Measurements from ENCODE around the gene SPOCK1.
"Not testable (repeated sequence)": the region's sequence is repeated elsewhere in the genome, so short reads cannot be mapped to it uniquely, and the experiment has no call there.

Gene SPOCK1

DNA sequence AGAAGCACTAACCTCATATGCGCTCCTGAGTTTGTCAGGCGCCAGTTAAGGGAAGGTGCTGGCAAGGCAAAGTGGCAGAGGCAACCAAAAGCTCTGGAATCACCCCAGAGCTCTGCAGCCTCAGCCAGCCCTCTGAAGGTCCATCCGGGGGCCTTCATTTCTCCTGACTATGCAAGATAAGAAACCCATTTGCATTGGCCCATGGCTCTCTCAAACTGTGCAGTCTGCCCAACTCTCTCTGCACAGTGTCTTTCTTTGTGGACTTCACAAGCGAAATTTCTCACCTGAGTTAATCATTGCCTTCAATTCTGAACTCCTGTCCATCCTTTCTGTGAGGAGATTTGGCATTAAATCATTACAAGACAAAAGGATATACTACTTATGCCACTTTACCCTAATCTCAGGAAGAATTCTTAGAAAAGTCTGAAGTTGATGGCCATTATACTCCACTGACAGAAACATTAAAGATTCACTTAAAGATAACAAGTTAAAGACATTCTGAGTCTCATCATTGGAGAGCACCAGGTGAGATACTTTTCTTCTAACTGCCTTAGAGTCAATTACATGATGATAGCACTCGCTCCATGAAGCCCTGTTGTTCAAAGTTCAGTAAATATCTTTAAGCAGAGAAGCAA is 235.6 kb downstream of the SPOCK1 start:
- DNase-seq (ENCODE audit: low spot score) = no peak

DNA sequence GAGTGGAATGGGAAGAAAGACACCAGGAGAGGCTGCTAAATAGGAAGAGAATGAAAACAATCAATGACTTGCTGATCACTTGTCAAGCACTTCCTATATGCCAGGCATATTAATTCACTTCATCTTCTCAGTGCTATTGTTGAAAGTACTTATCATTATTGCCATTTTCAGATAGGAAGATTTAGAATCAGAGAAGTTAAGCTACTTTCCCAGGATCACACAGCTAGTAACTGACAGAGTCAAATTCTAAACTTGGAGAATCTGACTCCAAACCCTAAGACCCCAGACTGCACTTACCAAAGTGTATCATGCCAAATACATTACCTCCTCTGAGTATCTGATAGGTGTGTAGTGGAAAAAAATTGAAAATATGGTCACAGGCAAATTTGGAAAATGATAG is 236.3 kb downstream of the SPOCK1 start:
- DNase-seq (ENCODE audit: low spot score) = no peak

DNA sequence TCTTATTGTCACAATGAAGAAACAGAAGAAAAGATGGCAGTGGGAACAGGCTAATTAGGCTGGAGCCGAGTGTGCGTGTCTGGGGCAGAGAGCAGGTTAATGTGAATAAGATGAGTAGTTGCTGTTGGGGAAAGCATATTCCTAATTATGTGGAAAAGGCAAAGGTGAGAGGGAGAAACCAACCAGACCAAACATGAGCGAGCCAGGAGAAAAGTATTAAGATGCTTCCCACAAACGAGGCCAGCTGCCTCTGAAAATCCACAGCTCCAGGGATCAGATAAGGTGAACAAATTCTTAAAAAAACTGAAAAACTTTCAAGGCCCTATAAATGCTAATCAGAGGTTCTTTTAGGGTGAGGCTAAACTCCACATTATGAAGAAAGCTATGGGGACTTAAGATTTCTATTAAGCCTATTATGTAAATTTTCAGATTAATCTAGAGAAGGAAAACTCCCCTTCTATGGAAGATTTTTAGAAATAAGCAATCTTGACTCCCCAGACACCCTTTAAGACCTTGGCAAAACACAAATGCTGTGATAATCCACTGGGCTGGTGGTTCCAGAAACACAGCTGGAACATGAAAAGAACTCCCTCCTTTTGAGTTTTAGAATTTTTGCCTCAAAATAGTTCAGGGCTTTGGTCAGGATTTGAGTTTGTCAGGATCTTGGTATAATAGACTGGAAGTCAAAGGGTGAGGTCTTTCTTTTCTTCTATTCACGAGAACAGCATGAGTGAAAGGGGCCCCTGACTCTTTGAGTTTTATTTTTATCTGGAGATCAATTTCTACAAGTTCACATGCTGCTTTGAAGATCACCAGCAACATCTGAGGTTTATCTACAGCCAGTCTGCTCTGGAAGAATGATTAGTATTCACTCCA is 238.1 kb downstream of the SPOCK1 start:
- no peak for DNase-seq (ENCODE audit: low spot score)

DNA sequence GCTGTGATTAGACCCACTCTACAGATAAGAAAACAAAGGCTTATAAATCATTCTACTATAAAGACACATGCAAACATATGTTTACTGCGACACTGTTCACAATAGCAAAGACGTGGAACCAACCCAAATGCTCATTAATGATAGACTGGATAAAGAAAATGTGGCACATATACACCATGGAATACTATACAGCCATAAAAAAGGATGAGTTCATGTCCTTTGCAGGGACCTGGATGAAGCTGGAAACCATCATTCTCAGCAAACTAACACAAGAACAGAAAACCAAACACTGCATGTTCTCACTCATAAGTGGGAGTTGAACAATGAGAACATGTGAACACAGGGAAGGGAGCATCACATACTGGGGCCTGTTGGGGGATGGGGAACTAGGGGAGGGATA is 240.0 kb downstream of the SPOCK1 start:
- DNase-seq (ENCODE audit: low spot score) = not testable (repeated sequence)

DNA sequence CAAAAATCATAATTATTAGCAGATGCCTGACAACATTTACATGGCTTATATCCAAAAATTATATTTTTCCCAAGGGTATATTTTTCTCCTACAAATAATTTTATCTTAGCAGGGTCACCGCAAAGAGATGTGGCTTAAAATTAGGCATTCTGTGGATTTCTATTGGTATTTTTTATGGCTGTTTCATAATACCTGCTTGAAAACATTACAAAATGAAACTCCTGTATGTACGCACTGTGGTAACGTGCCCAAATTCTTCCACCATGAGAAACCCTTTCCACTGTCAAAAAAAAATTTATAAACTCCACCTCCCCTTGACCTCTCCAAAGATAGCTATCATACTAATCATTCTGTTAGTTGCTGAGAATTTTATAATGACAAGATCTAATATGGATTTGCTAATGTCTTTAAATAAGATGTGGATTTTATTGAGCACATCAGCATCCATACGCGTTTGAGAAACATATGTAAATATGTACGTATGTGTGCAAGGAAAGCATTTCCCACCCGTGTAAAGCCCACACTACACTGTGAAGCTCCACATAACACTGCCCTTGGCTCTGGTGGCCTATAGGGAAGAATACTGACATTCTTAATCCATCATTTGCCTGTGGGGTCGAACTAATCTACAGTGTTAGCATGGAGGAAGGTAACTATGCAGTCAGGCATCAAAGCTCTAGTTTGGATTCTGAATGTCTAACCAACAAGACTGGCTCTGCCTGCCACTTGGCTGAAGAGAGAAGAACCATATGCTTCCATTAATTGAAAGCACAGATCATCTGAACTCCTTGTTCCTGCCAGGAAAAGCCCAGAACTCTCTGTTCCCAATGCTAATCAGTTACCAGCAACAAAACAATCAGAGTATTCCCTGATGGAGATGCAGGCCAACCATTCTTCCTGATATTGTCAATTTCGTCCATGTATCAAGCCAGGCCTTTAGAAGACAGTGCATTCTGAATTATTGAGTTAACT is 244.7 kb downstream of the SPOCK1 start:
- no peak for DNase-seq (ENCODE audit: low spot score)

DNA sequence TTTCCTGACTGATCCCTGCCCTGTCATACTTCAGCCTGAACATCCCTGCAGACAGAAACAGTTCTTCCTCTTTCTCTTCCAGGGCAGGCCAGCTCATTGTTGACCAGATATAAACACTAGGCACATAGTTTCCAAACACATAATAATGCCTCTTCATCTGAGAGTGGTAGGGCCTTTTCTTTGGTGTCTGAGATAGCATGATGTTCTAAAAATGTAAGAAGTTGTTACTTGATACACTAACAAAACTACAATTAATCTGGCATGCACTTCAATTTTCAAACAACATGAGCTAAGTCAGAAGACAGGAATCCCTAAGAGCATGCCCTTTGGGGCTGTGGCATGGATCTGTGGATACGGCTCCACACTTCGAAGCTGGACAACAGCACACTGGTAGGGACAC is 246.6 kb downstream of the SPOCK1 start:
- no peak for DNase-seq (ENCODE audit: low spot score)

DNA sequence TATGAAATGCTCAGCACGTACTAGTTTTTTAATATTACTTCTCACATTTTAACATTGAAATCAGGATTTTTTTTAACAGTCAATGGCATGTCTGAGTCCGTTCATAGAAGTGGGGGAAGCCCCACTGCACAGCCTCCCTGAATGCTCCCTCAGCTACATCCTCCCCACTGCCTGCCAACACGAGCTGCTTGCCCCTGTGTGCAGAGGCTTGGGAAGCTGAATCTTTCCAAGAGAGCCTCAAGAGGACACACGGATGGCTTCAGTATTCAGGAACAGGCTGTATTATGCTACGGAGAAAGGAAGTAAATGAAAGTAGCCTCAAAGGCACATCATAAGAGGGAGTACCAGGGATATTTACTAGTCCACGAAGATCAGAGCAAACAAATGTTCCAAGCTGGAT is 248.7 kb downstream of the SPOCK1 start:
- DNase-seq (ENCODE audit: low spot score) = no peak

DNA sequence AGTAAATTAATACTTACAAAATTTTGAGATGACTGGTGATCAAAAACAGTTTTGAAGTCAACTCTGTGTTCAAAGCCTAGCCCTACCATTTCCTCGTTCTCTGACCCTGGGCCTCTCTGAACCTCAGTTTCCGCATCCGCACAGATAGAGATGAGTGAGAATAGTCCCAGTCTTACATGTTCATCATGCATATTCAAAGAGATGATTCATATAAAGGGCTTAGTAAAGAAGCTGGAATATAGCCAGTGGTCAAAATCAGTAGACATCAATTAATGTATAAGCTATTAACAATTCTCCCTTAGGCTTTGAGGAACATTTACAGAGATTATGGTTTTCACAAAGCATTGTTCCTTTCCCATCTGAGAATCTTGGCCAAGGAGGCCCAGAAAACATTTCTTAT is 250.6 kb downstream of the SPOCK1 start:
- DNase-seq (ENCODE audit: low spot score) = no peak

DNA sequence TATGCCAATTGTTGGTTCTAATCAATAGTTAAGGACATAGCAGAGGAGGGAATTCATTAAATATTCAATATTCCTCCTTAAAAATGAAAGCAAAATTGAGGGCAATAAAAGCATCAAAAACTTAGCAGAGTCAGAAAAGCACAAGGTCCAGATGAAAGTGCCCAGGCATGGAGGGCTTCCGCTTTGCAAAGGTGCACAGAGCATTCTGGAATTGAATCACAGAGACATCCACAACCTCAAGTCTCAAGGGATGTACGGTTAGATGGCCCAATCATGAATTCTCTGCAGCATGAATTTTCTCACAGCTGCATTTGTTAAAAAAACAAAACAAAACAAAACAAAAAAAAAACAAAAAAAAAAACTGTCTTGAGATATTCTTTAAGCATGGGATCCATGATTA is 253.7 kb downstream of the SPOCK1 start:
- no peak for DNase-seq (ENCODE audit: low spot score)

DNA sequence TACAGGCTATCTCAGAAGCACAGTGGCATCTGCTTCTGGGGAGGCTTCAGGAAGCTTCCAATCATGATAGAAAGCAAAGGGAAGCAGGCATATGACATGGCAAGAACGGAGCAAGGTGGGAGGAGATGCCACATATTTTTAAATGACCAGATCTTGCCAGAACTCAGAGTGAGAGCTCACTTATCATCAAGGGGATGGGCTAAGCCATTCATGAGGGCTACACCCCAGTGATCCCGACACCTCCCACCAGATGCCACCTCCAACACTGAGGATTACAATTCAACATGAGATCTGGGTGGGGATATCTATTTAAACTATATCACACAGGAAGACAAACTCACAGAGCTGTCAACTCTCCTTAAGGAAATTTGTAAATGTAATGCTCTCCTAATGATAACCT is 258.8 kb downstream of the SPOCK1 start:
- DNase-seq (ENCODE audit: low spot score) = no peak

DNA sequence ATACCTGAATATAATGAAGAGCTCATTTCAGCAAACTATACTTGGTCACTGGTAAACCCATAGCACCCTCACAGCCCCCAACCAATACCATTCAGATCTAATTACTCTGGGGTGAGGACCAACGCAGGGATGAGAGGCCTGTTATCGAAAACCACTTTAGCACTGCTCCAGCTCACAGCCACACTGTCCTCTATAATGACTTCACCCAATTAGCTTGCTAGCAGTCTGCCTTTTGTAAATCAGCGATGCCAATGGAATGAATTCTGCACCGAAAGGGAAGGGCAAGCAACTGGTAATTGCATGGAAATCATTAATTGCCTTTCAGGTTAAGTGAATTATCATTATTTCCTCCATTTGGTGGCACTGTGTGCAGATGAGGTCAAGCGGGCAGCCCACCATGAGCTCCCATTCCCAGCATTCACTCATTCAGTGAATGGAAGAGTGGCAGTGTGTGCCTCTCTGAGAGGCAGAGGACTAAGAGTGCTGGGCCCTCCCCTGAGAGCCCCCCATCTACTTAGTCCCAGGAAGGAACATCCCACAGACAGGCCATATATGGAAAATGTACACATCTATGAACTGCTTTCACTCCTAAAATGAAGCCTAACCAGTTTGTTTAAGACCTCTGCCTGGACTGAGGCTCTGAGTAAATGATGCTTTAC is 262.1 kb downstream of the SPOCK1 start:
- no peak for DNase-seq (ENCODE audit: low spot score)

DNA sequence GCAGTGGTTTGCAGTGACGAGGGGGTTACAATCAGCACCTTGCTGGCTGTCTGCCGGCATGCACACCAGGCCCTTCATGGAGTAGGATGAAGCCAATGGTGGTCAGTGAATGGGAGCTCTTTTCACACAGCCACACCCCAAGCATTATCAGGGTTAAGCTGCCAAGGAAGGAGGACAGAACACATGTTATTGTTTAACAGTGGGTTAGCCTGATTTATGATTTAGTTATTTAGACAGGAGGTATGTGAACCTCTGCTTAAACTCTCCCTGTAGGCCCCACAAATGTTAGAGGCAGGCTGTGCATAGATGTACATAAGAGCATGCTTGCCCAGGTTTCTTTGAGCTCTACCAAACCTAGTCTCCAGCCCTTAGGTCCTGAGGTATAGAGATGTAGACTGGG is 262.9 kb downstream of the SPOCK1 start:
- no peak for DNase-seq (ENCODE audit: low spot score)

DNA sequence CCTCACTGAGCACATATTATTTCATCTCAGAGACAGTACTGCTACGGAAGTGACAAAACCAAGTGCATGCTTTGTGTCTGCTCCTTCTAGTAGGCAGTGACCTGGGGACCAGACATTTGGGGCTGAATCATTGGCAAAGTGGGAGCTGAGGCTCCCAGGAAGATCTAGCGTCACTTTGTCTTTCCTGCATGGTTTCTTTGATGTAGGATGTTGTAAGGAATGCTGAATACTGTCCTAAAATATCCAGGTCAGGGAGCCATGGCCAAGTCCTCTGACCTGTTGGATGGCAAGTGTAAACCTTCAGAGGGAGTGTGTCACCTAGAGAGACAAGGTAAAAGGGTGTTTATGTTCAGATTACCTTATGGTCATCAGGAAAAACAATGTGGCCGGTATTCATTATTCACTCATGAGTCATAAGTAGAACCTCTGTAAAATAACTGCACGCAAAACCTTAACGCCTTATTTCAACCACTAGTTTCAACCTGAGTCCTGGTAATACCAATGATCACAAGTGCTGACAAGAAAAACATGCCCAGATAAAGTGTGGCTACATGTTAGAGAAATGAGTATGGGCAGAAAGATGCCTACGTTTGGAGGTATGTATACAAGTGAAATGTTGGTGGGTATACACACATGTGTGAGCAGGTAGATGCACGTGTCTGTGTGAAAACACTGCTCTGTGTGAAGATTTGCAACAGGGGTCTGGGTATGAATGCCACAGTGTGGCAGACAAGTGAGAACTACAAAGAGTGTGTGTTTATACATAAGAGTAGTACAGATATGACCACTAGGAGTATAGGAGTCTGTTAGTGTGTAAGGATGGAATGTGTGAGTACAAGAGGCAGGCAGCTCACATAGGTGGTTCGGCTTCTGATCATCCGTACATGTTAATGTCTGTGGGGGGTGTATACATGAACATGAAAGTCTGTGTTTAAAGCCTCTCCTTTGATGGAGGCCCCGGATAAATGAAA is 263.9 kb downstream of the SPOCK1 start:
- DNase-seq (ENCODE audit: low spot score) = peak; percentile 31

DNA sequence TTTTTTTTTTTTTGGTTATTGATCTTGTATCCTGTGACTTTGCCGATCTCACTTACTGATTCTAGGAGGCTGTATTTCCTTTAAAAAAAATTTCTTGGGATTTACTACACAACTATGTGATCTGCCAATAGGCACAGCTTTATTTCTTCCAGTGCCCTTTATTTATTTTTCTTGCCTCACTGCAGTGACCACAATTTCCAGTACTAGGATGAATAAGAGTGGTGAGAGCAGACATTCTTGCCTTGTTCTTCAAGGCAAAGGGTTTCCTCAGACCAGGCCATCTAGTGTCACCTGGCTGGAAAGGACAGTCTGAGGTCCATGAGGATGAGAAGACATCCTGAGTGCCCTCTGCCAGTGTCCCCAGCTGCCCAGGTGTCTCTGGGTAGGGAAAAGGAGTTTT is 265.4 kb downstream of the SPOCK1 start:
- no peak for DNase-seq (ENCODE audit: low spot score)

DNA sequence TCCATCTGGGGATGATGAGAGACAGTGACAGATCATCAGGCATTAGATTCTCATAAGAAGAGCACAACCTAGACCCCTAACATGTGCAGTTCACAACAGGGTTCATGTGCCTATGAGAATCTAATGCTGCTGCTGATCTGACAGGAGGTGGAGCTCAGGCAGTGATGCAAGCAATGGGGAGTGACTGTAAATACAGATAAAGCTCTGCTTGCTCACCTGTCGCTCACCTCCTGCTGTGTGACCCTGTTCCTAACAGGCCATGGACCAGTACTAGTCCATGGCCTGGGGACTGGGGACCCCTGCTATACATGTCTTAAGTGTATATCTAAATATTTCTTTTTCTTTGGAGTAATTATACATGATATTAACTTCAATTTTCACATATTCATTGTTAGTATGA is 265.8 kb downstream of the SPOCK1 start:
- not testable (repeated sequence) for DNase-seq (ENCODE audit: low spot score)

DNA sequence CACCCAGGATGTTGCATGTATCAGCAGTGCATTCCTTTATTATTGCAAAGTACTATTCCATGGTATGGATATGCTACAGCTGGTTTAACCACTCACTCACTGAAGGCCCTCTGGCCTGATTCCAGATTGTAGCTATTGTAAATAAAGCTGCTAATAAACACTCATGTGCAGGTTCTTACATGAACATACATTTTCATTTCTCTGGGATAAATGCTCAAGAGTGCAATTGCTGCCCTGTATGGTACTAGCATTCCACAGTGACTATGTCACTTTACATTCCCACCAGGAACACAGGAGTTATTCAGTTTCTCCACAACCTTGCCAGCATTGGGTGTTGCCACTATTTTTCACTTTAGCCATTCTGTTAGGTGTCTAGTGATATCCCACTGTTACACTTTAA is 267.6 kb downstream of the SPOCK1 start:
- no peak for DNase-seq (ENCODE audit: low spot score)

DNA sequence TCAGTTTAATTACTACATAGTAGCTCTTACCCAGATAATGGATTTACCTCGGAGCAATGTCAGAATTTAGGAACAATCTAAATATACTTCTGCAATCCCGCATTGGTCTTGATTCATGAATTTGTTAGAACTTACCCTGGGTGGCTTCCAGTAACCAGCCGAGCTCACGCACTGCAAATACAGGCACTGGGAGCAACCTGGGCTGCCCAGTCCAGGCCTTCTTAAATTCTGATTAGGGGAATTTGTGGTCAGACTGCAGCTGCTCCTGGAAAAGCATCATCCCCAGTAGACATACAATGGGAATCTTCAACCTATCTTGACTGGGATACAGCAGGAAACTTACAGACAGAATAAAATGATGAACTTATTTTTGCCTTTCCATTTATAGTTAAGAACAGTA is 270.3 kb downstream of the SPOCK1 start:
- DNase-seq (ENCODE audit: low spot score) = no peak

DNA sequence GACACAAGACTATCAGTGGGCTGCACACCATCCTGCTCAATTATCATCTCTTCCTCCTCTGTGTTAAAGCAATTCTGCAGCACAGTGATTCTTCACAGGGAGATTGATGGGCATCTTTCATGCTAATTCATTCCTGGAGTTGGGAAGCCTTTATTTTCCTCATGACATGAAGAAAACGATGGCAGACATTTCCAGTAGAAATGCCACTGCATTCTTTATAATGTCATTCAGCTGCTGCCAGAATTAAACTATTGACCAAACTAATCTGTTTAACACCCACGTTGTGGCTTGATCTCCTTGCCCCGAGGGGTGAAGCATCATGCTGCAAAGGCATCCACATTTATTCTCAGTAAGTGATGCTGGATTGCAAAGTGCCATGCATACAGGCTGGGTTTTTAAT is 273.0 kb downstream of the SPOCK1 start:
- no peak for DNase-seq (ENCODE audit: low spot score)

DNA sequence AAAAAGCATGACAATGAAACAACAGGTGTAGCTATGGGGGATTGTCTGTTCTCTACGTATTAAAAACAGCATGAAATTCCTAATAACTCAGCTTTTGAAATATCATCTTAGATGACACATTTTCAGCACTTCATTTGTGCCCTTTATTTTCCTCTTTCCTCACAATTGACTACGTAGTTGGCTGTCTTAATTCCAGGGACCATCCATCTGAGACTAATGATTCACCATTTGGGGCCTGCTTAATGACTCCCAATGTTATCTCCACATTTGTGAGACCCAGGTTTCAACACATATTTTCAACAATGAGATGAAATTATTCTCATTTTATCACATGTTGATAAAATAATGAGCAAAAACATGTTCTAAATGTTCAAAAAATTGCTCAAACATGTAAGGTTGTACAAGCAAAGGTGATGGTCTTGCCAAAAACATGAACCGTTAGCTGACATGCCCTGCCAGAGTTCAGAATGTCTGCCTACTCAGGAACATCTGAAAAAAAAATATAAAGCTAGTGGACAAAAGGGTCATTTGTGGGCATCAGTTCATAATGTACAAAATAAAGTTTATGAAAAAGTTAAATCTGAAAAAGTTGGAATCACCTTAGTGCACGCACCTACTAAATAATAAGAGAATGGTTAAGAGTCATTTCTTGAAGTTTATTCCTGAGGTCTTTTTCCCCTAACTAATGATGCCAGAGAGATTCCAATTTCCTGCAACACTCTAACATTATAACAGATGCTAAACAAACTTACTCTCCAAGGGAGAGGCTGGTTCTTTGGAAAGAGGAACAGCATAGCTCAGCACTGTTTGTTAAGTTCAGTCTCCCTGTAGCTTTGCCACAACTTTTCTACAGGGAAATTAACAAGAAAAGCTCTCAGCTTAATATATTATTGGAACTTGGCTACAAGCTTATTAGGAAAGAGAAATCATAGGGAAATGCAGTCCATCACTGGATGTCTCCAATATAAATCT is 275.5 kb downstream of the SPOCK1 start:
- no peak for DNase-seq (ENCODE audit: low spot score)

DNA sequence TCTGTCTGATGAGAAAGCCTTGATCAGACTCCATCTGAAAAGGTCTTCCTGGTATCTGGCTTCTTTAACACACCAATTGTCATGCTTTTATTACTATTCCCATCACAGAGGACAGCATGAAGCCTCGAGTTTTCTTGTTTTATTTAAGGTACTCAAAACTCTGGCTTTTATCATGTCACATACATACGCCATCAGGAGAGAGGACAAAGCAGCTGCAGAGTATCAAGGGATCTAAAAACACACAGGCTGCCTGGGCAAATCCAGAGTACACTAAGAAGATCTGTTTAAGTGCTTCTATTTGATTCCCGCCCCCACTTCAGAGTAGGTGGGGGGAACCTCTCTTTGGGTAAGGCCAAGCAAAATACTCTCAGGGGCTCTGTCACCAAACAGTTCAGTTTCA is 277.2 kb downstream of the SPOCK1 start:
- no peak for DNase-seq (ENCODE audit: low spot score)
